Measurements from ENCODE around the gene RAB15.

The RAB15 gene

DNA sequence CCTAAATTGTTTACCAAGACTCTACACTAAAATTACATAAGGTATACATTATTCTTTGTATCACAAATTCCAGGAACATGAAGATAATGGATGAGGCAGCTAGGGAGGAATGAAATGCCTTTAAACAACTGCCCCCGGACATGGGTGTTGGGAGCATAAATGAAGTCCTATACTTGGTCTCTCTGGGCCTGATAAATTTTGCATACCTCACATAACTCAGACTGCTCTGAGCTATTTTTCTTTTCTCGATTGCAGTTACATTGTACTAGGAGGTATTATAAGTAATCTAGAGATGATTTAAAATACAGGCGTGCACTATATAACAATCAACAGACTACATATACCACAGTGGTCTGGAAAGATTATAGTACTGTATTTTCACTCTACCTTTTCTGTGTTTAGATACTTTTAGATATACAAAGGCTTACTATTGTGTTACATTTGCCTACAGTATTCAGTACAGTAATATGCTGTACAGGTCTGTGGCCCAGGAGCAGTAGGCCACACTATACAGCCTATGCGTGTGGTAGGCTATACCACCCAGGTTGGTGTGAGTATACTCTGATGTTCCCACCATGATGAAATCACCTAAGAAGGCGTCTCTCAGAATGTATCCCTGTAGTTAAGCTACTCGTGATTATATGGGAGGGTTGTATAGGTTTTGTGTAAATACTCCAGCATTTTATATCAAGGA is 28.9 kb upstream of the RAB15 start:
- no peaks in the 10 kb centered on the region for H3K27me3 ChIP-seq (ENCODE audit: insufficient read depth, low read length, poor library complexity)
- peaks cover 3% of the 10 kb centered on the region; the same call in 1 of the 2 replicates for H4K20me1 ChIP-seq (ENCODE audit: insufficient read depth, low read length)
- no peak for TF ChIP-seq EZH2 (IDR thresholded peaks at IDR 0.05; ENCODE audit: borderline replicate concordance, low read depth, low read length, severe bottlenecking)
- TF ChIP-seq, protein P1, sequence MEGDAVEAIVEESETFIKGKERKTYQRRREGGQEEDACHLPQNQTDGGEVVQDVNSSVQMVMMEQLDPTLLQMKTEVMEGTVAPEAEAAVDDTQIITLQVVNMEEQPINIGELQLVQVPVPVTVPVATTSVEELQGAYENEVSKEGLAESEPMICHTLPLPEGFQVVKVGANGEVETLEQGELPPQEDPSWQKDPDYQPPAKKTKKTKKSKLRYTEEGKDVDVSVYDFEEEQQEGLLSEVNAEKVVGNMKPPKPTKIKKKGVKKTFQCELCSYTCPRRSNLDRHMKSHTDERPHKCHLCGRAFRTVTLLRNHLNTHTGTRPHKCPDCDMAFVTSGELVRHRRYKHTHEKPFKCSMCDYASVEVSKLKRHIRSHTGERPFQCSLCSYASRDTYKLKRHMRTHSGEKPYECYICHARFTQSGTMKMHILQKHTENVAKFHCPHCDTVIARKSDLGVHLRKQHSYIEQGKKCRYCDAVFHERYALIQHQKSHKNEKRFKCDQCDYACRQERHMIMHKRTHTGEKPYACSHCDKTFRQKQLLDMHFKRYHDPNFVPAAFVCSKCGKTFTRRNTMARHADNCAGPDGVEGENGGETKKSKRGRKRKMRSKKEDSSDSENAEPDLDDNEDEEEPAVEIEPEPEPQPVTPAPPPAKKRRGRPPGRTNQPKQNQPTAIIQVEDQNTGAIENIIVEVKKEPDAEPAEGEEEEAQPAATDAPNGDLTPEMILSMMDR (IDR thresholded peaks at IDR 0.05; ENCODE audit: borderline replicate concordance, extremely low read depth, low read length, poor library complexity, severe bottlenecking) = no peak
- no peak overlapping the region for H3K9ac ChIP-seq (ENCODE audit: low read depth, low read length)
- H3K79me2 ChIP-seq (ENCODE audit: insufficient read depth, low read length) = no peaks in the 10 kb centered on the region
- H3K36me3 ChIP-seq (ENCODE audit: insufficient read depth, low read length) = no peaks in the 10 kb centered on the region; the same call in 1 of the 2 replicates
- no peaks in the 10 kb centered on the region for H3K4me1 ChIP-seq (ENCODE audit: insufficient read depth, low read length)
- no peak overlapping the region for H3K27ac ChIP-seq (ENCODE audit: low read length)
- H2AFZ ChIP-seq (ENCODE audit: low read depth, low read length) = no peak overlapping the region
- H3K4me2 ChIP-seq (ENCODE audit: insufficient read depth, low read length) = no peak overlapping the region
- no peaks in the 10 kb centered on the region for H3K9me3 ChIP-seq (ENCODE audit: insufficient read depth, low read length, severe bottlenecking)
- H3K4me3 ChIP-seq (ENCODE audit: low read depth in 1 of 2, low read length in 2 of 2) = no peak overlapping the region
- no peak for ATAC-seq (ENCODE audit: insufficient read depth, low read depth)
- DNase-seq = no peak

DNA sequence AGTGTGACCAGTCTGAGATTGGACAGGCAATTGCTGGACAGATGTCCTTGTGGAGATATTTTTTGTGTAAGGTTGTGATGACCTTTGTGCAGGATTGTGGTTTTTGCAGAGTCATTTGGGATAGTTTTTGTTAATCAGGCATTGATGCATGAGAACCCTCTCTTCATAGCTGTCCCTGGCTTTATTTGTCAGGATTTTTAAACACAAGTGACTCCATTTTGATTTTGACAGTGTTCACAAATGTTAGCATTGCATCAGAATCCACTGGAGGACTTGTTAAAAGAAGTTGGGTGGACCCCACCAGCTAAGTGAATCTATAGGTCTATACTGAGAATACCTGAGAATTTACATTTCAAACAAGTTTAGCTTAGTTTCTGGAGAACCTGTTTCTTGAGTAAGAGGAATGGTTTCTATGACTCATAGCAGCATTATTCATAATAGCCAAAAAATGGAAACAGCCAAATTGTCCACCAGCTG is 26.4 kb upstream of the RAB15 start:
- Histone ChIP-seq H3K4me3 (ENCODE audit: low read depth in 1 of 2, low read length in 2 of 2) (no peak overlapping the region), H3K9me3 (ENCODE audit: insufficient read depth, low read length, severe bottlenecking) (no peaks in the 10 kb centered on the region), H3K4me1 (ENCODE audit: insufficient read depth, low read length) (no peaks in the 10 kb centered on the region), H3K36me3 (ENCODE audit: insufficient read depth, low read length) (no peaks in the 10 kb centered on the region), H4K20me1 (ENCODE audit: insufficient read depth, low read length) (peaks cover 3% of the 10 kb centered on the region; the same call in 1 of the 2 replicates), H3K79me2 (ENCODE audit: insufficient read depth, low read length) (no peaks in the 10 kb centered on the region), H2AFZ (ENCODE audit: low read depth, low read length) (no peak overlapping the region), H3K27ac (ENCODE audit: low read length) (no peak overlapping the region), H3K9ac (ENCODE audit: low read depth, low read length) (no peak overlapping the region), H3K4me2 (ENCODE audit: insufficient read depth, low read length) (no peak overlapping the region), H3K27me3 (ENCODE audit: insufficient read depth, low read length, poor library complexity) (no peaks in the 10 kb centered on the region)
- no peak for DNase-seq
- no peak for ATAC-seq (ENCODE audit: insufficient read depth, low read depth)
- no peak for TF ChIP-seq EZH2 (IDR thresholded peaks at IDR 0.05; ENCODE audit: borderline replicate concordance, low read depth, low read length, severe bottlenecking)
- TF ChIP-seq, protein P1 (IDR thresholded peaks at IDR 0.05; ENCODE audit: borderline replicate concordance, extremely low read depth, low read length, poor library complexity, severe bottlenecking) = no peak

DNA sequence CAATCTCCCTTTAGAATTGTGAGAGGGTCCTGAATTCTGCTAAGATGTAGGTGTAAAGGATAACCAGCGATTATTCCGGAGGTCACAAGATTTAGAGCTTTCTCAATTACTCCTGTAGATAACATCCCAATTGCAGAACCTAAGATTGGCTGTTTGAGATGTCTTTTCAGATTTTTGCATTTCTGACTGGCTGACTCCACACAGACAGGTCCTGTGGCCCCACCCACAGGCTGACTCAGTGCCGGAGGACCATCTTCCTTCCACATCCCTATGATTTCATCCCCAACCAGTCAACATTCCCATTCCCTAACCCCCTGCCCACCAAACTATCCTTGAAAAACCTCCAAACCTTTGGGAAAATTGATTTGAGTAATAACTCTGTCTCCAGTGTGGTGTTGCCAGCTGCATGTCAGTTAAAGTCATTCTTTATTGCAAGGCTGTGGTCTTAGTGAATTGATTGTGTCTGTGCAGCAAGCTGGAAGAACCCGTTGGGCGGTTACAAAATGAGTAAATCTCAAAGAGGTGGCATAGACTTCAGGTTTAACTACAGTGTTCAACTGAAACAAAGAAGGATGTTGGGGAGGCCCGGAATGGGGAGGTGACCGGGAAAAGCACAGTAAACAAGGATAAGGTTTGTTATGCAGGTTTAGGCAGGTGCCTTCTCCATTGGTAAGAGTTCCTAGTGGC is 25.1 kb upstream of the RAB15 start:
- ATAC-seq (ENCODE audit: insufficient read depth, low read depth) (no peak), DNase-seq (no peak)
- no peak overlapping the region for H2AFZ ChIP-seq (ENCODE audit: low read depth, low read length)
- H3K9ac ChIP-seq (ENCODE audit: low read depth, low read length) = no peak overlapping the region
- no peaks in the 10 kb centered on the region for H3K4me1 ChIP-seq (ENCODE audit: insufficient read depth, low read length)
- peaks cover 3% of the 10 kb centered on the region; the same call in 1 of the 2 replicates for H4K20me1 ChIP-seq (ENCODE audit: insufficient read depth, low read length)
- H3K4me3 ChIP-seq (ENCODE audit: low read depth in 1 of 2, low read length in 2 of 2) = no peak overlapping the region
- H3K4me2 ChIP-seq (ENCODE audit: insufficient read depth, low read length) = no peak overlapping the region
- H3K9me3 ChIP-seq (ENCODE audit: insufficient read depth, low read length, severe bottlenecking) = no peaks in the 10 kb centered on the region
- H3K79me2 ChIP-seq (ENCODE audit: insufficient read depth, low read length) = no peaks in the 10 kb centered on the region
- H3K27me3 ChIP-seq (ENCODE audit: insufficient read depth, low read length, poor library complexity) = no peaks in the 10 kb centered on the region
- no peak overlapping the region for H3K27ac ChIP-seq (ENCODE audit: low read length)
- no peaks in the 10 kb centered on the region for H3K36me3 ChIP-seq (ENCODE audit: insufficient read depth, low read length)
- TF ChIP-seq, protein P1 (IDR thresholded peaks at IDR 0.05; ENCODE audit: borderline replicate concordance, extremely low read depth, low read length, poor library complexity, severe bottlenecking) = no peak
- TF ChIP-seq EZH2 (IDR thresholded peaks at IDR 0.05; ENCODE audit: borderline replicate concordance, low read depth, low read length, severe bottlenecking) = no peak

Data from DND-41 (cell line).